Hepatic stellate cell (primary cell): Measurements from ENCODE around the gene LMX1B.
"Not testable (repeated sequence)": the region's sequence is repeated elsewhere in the genome, so short reads cannot be mapped to it uniquely, and the experiment has no call there.

Source experiments
- DNase-seq: peaks from one replicate; pipeline ENCODE4 v3.0.0; 2011; ENCODE audit warnings: low spot score

LMX1B gene

DNA sequence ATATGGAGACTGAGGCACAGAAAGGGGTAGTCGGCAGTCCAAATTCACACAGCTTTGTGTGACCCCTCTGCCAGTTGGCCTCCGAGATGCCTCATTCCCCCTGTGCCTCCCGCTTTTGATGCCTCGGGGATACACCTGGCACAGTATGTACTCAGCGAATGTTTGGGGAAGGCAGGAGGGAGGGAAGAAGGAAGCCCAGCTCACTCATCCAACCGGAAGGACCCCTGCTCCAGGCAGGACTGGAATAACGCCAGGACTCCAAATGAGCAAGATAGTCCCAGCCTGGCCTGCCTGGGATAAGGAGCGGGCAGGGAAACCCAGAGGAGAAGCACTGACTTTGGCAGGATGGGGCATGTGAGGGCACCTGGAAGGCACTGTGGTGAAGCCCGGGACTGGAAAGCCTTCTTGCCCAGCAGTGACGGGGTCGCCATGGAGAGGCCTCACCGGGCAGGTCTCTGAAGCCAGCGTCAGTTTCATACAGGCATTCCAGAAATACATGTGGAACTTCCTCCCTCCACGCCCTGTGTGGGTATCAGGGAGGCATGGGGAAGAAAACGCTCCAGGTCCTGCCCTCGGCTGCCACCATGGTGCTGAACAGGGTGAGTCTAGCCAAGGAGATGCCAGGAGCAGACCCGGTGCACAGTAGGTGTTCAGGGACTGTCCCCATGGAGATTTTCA lies 20.3 kb downstream of the LMX1B start:
- no peak for DNase-seq

DNA sequence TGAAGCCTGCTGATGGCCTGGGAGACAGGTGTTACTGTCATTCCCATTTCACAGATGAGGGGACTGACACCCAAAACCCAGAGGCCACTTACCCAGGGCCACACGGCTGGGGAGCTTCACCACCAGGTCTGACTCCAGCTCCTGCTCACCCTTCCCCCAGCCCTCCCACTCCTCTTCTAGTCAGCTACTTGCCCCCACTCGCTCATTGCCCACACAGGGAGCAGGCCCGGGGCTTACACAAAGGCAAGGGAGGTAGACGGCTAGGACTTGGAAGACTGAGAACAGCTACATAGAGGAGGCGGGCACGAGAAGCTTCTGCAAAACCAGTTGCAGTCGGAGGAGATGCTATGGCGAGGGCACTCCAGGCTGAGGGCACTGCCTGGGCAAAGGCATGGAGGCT lies 21.3 kb downstream of the LMX1B start:
- DNase-seq, result no peak

DNA sequence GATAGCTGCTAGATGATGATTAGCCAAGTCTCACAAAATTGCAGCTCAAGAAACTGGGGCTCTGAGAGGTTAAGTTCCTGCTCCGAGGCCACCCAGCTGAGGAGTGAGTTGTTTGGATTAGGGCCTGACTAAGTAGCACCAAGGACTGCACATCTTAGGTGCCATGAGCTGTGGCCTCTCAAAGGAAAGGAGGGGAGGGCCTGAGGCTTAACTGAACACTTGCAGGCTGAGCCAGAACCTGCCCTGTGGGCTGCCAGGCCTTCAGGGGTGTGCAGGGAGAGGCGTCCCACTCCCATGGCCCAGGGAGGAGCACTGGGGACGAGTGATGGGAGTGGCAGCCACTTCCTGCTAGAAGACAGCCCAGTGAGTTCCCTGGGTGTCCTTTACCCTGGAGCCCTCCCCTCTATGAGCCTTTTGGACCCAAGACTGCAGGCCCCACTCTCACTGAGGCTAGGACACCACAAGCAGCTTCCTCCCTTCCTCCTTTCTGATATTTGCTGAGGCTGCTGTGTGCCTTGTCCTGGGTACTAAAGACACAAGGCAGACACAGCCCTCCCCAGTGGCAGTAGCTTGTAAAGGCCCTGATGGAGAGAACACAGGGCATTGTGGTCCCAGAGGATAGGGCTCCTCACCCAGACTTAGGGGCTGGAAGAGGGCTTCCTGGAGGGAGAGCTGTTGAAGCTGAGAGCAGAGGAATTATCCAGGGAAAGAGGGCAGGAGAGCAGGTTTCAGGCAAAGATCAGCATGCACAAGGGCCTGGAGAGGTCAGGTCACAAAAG lies 22.1 kb downstream of the LMX1B start:
- no peak for DNase-seq

DNA sequence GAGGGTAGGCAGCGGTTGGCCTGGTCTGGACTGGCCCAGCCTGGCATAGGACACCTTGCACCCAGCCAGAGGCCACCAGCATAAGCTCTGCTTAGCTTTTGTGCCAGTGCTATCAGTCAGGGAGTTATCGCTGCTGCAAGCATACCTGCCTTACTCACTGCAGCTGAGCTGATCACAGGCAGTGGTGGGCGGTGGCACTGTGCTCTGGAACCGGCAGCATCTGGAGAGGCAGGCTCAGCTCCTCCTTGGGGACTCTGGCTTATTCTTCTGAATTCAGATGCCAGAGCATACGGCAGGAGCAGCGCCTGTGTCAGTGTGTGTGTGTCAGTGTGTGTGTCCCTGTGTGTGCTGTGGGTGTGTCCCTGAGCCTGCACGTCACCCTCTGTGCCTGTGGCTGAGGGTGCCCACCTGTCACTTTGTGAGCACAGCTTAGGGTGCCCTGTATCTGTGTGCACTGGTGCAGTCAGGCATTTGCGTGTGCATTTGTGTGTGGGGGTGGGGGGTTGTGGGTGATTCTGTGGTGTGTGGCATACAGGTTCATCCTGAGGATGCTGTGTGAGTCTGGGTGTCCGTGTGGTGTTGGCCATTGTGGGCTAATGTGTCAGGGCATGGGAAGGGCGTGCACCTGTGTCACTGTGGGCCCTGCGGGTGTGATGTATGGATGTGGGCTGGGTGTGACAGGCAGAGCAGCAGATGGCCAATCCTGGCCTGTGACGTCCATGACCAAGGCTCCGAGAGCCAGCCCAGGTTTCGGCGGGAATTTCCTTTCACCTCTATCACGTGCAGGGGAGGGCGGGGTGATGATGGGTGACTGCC lies 23.5 kb downstream of the LMX1B start:
- no peak for DNase-seq

DNA sequence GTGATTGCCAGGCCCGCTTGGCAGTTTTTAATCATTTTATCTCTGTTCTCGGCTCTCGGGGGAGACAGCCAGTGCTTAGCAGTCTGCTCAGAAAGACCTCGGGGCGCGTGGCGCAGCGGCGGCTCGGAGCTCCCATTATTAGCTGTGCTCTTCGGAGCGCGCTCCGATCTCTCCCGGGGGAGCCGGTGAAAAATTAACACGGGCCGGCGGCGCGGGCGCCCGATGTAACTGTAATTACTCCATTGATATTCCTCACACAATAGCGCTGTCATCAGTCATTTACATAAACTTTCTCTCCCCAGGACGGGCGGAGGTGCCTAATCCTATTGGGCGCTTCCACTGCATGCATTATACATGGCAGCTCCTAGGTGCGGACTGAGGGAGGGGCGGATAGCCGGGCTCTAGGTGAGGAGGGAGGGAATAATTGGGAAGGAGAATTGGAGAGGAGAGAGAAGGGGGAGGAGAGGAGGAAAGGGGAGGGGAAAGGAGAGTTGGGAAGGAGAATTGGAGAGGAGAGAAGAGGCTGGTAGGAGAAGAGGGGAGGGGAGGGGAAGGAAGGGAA lies 24.9 kb downstream of the LMX1B start:
- no peak for DNase-seq

DNA sequence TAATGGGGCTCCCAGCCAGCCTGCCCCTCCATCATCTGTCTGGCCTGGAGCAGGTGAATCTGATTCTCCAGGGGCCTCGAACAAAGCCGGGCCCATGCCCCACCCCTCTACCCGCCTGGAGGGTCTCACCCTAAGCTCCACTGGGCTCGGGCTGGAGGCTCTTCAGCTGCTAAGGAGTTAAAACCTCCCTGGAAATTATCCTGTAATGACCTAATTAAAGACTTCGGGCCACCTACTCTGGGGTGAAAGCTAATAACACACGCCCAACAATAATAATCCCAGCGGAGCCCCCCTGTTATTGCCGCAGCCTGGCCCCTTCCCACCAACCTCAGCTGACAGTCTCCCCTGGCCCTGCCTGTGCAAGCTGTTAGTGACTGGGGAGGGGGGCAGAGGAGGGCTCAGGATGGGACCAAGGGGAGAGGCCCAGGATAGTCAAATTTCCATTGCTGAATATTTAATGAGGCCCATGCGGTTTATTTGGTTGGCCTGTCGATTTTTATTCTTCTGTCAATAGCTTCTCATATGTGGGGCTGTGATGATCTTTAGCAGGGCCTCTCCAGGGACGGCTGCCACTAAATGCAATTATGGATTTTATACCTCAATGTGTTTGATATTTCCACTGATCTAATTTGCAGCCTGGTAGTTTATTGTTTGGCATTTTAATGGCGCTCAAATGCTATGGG lies 25.7 kb downstream of the LMX1B start:
- no peak for DNase-seq

DNA sequence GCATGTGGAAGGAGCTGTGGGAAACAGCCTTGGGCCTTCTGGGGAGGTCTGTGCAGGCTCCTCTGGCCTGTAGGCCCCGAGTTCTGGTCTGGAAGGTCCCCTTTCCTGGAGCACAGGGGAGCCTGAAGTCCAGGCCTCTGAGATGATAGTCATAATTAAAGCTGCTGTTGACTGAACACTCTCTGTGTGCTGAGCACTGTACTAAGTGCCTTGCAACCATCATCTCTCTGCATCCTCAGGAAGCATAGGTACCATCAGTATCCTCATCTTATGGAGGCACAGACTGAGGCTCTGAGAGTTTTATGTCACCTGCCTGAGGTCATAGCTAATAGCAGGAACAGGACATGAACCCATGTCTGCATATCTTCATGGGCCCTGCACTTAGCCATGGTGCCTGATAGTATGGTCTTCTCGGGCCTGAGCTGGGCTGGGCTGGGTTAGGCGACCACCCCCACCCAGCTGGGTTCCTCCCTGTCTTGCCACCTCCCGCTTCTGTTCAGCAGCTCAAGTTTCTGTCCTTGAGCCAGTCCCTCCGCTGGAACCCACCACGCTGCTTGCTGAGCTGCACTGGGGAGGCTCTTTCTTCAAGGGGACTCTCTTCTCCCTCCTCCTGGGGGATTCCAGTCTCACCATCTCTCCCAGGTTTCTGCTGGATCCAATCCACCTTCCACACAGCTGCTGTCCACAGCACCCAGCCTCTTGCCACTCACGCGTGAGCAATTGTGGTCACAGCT lies 27.6 kb downstream of the LMX1B start:
- no peak for DNase-seq

DNA sequence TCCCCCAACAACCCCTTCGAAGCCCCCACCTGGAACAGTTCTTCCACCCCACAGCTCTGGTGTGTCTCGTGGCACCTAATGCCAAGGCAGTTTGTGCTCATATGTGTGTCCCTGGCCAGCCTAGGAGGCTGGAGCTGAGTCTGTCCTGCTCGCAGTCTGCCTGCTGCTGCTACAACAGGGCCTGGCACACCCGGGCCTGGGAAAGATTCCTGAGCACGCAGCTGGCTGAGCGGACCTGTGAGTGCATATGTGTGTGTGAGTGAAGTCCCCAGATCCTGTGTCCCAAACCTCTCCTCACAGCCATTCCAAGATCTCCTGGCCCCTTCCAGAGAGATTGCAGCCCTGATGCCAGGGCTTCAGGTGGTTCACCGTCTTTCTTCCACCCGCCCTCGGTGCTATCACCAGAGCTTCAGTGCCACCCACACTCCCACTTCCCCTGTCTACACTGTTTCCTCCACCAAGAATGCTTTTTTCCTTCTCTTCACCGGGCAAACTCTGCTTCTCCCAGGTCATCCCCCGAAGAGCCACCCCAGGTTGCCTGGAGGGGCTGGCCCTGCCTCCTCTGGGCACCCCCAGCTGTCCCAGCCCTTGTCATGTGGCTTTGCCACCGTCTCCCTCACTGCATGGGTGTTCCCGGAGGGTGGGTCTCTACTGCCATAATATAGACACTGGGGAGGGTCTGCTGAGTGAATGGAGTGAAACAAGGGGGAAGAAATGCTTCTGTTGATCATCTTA lies 28.4 kb downstream of the LMX1B start:
- DNase-seq, result no peak

DNA sequence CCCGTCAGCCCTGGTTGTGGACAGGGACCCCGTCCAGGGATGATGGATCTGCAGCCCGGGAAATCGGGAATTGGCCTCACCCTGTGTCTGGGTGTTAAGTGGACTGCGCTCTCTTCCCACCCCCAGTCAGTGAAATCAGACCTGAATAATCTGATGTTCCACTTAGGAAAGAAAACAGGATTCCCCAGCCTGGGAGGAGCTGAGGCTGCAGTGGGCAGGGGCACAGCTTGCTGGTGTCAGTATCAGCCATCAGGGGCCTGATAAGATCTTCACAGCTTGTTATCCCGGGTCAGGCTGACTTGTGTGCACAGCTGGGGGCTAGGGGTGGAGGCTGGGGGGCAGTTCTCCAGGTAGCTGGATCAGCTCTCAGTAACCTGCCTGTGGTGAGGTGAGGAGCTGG lies 29.1 kb downstream of the LMX1B start:
- no peak for DNase-seq

DNA sequence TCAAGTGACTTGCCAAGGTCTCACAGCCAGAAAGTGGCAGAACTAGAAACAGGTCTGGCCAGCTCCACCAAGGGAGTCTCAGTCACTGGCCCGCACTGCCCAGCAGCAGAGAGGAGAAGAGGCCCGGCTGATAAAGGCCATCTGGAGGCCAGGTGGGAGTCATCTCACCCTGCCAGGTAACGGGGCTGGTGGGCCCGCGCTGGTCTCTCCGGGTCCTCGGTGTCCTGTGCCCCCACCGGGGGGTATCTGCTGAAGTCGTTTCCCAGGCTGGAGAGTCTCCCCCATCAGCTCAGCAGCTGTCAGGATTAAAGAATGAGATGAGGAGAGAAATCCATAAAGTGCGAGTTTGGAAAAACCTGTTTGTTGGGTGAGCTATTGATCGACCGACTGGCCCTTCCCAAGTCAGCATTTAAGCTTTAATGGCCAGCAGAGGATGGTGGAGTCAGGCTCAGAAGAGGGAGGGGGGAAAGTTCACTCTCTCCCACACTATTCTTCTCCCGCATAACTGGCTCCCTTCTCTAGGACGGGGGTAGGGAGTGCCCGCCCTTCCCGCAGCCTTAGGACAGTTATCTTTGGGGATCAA lies 30.3 kb downstream of the LMX1B start:
- DNase-seq, result no peak

DNA sequence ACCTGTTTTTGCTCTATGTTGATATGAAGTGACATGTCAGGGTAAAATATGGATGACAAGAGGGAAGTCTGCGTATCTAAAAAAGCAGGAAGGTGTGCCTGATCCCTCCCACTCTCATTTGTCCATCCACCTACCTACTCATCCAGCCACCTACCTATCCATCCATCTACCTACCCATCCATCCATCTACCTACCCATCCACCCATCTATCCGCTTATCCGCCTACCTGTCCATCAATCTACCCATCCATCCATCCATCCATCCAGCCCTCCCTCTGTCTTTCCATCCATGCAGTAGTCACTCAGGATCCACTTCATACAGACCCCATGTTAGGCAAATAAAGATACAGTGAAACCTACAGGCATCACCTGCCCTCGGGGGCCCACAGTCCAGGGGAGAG lies 32.4 kb downstream of the LMX1B start:
- no peak for DNase-seq

DNA sequence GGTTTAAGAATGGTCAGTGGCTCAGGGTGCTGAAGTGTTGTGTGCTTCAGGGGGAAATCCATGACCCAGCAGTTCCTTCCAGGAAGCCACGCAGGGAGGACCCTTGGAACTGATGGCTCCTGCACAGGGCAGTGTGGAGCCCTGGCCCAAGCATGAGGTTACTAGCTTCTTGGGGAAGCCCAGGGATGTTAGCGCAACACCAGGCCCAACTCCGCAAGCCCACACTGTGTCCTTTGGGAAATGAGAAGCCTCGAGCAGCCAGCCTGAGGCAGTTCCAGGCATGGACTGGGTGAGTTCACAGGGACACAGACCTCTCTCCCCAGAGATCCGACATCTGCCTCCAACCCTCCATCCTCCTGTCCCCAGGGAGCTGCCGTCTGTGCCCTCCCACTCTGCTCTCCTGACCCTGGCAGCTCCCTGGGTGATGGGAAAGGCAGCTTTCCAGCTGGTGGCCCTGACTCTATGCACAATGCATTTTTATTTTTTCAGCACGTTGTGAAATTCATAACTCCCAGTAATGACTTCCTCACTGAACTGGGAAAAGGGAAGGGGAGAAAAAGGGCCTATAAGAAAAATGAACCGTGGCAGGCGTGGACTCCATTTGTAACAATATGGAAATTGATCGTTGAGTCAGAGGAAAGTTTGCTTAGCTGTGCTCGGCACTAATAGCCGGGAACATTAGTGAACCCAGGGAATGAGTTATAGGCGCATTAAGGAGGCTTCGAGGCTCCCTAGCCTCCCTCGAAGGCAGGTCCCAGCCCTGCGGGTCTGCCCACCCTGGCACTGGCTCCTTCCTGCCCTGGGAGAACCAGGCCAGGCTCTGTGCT lies 34.1 kb downstream of the LMX1B start:
- no peak for DNase-seq

DNA sequence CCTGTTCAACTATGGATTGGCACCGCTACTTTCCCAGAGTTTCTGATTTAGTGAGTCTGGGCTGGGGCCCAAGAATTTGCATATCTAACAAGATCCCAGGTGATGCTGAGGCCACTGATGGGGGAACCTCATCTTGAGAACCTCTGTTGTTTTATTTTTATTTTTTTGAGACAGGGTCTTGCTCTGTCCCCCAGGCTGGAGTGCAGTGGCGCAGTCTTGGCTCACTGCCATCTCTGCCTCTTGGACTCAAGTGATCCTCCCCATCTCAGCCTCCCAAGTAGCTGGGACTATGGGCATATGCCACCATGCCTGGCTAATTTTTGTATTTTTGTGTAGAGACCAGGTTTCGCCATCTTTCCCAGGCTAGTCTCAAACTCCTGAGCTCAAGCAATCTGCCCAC lies 35.7 kb downstream of the LMX1B start:
- no peak for DNase-seq

DNA sequence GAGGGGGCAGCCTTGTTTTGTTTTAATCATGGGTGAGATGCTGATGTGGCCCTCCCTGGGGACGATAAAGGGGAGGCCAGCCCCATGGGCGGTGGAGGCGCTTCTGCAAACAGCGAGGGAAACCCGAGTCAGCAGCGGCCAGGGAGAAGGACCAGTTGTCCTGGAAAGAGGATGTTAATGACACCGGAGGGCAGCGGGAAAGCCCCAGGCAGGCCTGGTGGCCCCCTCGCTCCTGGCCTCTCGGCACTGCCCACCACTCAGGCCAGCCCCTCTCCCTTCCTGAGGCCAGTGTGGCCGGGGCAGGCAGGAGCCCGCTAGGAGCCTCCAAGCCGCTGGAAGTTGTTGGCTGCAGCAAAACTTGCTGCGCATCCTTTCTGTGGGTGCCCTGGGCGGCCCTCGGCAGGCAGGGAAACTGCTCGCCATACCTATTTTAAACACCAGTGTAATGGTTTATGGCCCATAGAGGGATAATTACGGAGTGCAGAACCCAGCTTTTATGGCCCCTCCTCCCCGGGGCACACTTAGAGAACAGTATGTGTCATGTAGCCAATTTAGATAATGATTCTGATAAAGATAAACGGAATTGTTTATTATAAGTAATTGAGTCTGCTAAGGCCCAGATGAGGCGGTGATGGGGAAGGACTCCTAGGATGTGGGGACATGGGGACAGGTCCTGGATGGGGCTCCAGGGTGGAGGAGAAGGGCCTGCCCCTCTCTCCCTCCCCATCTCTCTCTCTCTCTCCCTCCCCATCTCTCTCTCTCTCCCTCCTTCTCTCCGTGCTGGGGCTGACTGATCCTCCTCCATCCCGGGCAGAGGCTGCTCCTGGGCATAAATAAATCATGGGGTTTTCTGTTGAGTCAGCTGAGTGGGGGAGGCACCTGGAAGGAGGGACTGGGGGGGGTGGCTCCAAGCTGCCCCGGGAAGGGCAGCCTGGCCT lies 36.9 kb downstream of the LMX1B start:
- no peak for DNase-seq

DNA sequence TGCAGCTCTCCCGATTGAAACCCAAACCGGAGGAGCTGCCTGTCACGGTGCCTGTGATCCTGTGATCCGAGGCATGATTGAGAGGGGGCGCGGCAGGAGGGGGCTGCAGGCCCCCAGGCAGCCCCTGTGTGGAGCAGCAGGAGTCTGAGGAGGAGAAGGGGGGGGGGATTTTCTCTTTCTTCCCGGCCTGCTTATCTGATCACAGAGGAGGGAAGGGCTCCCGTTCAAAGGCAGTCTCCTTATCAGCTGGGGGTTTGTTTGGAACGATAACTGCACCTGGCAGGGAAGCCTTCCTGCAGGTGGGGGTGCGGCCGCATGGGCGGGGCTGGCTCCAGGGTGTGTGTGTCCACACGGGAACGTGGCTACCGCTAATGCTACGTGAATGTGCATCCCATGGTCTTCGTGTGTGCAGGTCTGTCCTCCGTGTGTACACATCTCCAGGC lies 38.4 kb downstream of the LMX1B start:
- DNase-seq, result no peak

DNA sequence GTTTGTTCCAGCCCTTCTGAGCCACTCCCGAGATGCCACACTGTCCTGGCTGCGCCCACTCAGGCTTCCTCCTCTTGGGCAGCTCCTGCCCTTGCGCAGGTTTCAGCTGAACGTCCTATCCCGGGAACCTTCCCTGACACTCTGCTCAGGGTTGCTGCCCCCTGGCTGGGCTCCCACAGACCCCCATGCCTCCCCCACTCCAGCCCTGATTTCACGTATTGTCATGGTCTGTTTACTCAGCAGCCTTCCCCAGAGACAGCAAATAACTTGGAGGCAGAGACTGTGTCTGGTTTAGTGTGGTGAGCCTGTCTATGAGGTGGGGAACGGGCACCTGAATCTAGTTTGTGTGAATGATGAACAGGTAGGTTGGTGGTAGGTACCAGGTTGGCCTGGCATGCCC lies 40.4 kb downstream of the LMX1B start:
- no peak for DNase-seq

DNA sequence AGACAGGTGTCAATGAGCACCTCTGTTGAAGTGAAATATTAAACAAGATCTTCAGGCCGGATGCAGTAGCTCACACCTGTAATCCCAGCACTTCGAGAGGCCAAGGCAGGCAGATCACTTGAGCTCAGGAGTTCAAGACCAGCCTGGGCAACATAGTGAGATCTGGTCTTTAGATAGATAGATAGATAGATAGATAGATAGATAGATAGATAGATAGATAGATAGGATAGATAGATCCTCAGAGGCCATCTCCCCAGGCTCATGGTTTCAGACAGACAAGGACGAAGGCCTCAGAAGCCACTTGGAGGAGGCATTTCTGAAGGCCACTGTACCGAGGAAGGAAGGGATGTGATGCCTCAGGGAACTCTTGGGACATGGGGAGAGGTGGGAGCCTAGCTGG lies 42.5 kb downstream of the LMX1B start:
- DNase-seq, result not testable (repeated sequence)

DNA sequence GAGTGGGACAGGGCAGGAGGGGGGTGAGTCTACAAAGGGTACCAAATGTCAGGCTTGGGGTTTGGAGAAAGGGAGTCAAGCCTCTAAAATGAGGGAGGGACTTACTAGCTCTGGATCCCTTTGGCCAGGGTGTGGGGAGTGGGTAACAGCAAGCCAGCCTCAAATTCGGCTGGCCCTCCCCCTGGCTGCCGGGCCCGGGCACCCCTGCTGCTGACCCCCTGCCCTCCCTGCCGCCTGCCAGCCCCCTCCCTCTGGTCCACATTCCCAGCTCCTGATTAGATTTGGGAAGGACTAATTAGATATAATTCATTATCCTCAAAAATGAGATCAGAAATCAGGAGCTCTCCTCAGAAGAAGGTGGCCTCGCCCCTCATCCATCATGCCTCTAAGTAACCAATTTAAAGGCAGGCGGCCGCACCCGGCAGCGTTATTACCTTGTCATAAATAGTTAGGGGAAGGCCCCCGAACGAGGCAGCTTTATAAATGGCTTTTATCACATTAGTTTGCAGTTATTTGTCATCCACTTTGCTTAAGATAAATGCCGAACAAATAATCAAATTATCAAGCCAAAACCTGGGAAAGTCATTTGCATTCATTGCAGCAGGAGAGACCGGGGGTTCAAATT lies 44.6 kb downstream of the LMX1B start:
- DNase-seq, result no peak
